ENCODE measurements around the gene SLC66A1. TPM values are rescaled to one million over a fixed set of nuclear protein-coding genes. Genes with fewer than 3 reads are reported as not detected.
"Not testable (repeated sequence)": the region's sequence is repeated elsewhere in the genome, so short reads cannot be mapped to it uniquely, and the experiment has no call there.

The SLC66A1 gene
- polyA plus RNA-seq (2013, experiment 1 of 2) = 16.4 TPM
- 14.8 TPM for polyA plus RNA-seq (2013, experiment 2 of 2)

- Histone ChIP-seq H3K4me1 (ENCODE audit: insufficient read depth, low read length) (0 out of 2 replicates have a peak, but pooled peaks cover 2% of the 10 kb centered on the region), H3K4me3 (ENCODE audit: low read length) (peak within 1 kb of the TSS; percentile 81), H3K9me3 (ENCODE audit: insufficient read depth, low read depth, low read length) (no peaks in the 10 kb centered on the region), H3K9ac (ENCODE audit: low read depth, low read length) (peak within 1 kb of the TSS; percentile 91), H3K36me3 (ENCODE audit: insufficient read depth, low read length) (peaks cover 18% of the 10 kb centered on the region), H3K27me3 (ENCODE audit: insufficient read depth, low read length) (no peaks in the 10 kb centered on the region), H3K27ac (ENCODE audit: low read depth, low read length) (peak within 1 kb of the TSS; percentile 56)
- under 1% methylated on average over 105 of the region's 105 CpGs for WGBS
These were observed at the start of gene SLC66A1, which contains the start of gene AKR7A2 for GRCh38 chr1:19311931-19312781. Gene SLC66A1 (plus strand): TSS chr1:19312326. CDS start chr1:19317678, 5,352 bp downstream. Gene AKR7A2 (minus strand): TSS chr1:19312144. CDS start chr1:19312124, 20 bp downstream.

- Histone ChIP-seq H3K27me3 (ENCODE audit: insufficient read depth, low read length) (no peaks in the 10 kb centered on the region), H3K4me3 (ENCODE audit: low read length) (no peak overlapping the region), H3K9me3 (ENCODE audit: insufficient read depth, low read depth, low read length) (no peaks in the 10 kb centered on the region), H3K36me3 (ENCODE audit: insufficient read depth, low read length) (peaks cover 32% of the 10 kb centered on the region), H3K4me1 (ENCODE audit: insufficient read depth, low read length) (no peaks in the 10 kb centered on the region), H3K9ac (ENCODE audit: low read depth, low read length) (no peak overlapping the region), H3K27ac (ENCODE audit: low read depth, low read length) (no peak overlapping the region)
- 88% methylated on average over 5 of the region's 5 CpGs for WGBS
These were observed 49.4 kb upstream of the SLC66A1 start for GRCh38 chr1:19262744-19263143.

GRCh38 chr1:19268445-19268844 is 43.7 kb upstream of the SLC66A1 start:
- H3K9ac ChIP-seq (ENCODE audit: low read depth, low read length) = no peak overlapping the region
- H3K4me1 ChIP-seq (ENCODE audit: insufficient read depth, low read length) = no peaks in the 10 kb centered on the region
- 85% methylated on average over 11 of the region's 11 CpGs for WGBS
- H3K27ac ChIP-seq (ENCODE audit: low read depth, low read length) = no peak overlapping the region
- no peaks in the 10 kb centered on the region for H3K36me3 ChIP-seq (ENCODE audit: insufficient read depth, low read length)
- H3K27me3 ChIP-seq (ENCODE audit: insufficient read depth, low read length) = peaks cover 9% of the 10 kb centered on the region
- no peak overlapping the region for H3K4me3 ChIP-seq (ENCODE audit: low read length)
- H3K9me3 ChIP-seq (ENCODE audit: insufficient read depth, low read depth, low read length) = no peaks in the 10 kb centered on the region

- 59% methylated on average over 8 of the region's 9 CpGs for WGBS
These were observed 42.4 kb upstream of the SLC66A1 start for GRCh38 chr1:19269427-19270342.

GRCh38 chr1:19270343-19270730 is 41.8 kb upstream of the SLC66A1 start:
- not testable (repeated sequence) for H3K9ac ChIP-seq (ENCODE audit: low read depth, low read length); H3K27ac ChIP-seq (ENCODE audit: low read depth, low read length); H3K9me3 ChIP-seq (ENCODE audit: insufficient read depth, low read depth, low read length); H3K36me3 ChIP-seq (ENCODE audit: insufficient read depth, low read length); H3K4me1 ChIP-seq (ENCODE audit: insufficient read depth, low read length); H3K4me3 ChIP-seq (ENCODE audit: low read length)
- 91% methylated on average over 6 of the region's 6 CpGs for WGBS
- peaks cover 27% of the 10 kb centered on the region for H3K27me3 ChIP-seq (ENCODE audit: insufficient read depth, low read length)

More at GRCh38 chr1:19269427-19270342, 42.4 kb upstream of the SLC66A1 start:
- H3K9ac ChIP-seq (ENCODE audit: low read depth, low read length); H3K9me3 ChIP-seq (ENCODE audit: insufficient read depth, low read depth, low read length); H3K4me3 ChIP-seq (ENCODE audit: low read length); H3K27ac ChIP-seq (ENCODE audit: low read depth, low read length); H3K4me1 ChIP-seq (ENCODE audit: insufficient read depth, low read length); H3K36me3 ChIP-seq (ENCODE audit: insufficient read depth, low read length): not testable (repeated sequence)
- H3K27me3 ChIP-seq (ENCODE audit: insufficient read depth, low read length) = peaks cover 21% of the 10 kb centered on the region

- H3K9ac ChIP-seq (ENCODE audit: low read depth, low read length) = no peak overlapping the region
These were observed 40.1 kb upstream of the SLC66A1 start for GRCh38 chr1:19272064-19272463.

GRCh38 chr1:19273106-19273843 is 38.9 kb upstream of the SLC66A1 start:
- H3K27ac ChIP-seq (ENCODE audit: low read depth, low read length) = no peak overlapping the region
- no peaks in the 10 kb centered on the region for H3K36me3 ChIP-seq (ENCODE audit: insufficient read depth, low read length)
- 84% methylated on average over 20 of the region's 22 CpGs for WGBS
- no peaks in the 10 kb centered on the region for H3K4me1 ChIP-seq (ENCODE audit: insufficient read depth, low read length)
- no peak overlapping the region for H3K9ac ChIP-seq (ENCODE audit: low read depth, low read length)
- peak overlapping the region; percentile 46; the same call in 1 of the 2 replicates for H3K4me3 ChIP-seq (ENCODE audit: low read length)
- H3K27me3 ChIP-seq (ENCODE audit: insufficient read depth, low read length) = peaks cover 31% of the 10 kb centered on the region
- H3K9me3 ChIP-seq (ENCODE audit: insufficient read depth, low read depth, low read length) = no peaks in the 10 kb centered on the region

More at GRCh38 chr1:19272064-19272463, 40.1 kb upstream of the SLC66A1 start:
- no peaks in the 10 kb centered on the region for H3K4me1 ChIP-seq (ENCODE audit: insufficient read depth, low read length)
- peaks cover 31% of the 10 kb centered on the region for H3K27me3 ChIP-seq (ENCODE audit: insufficient read depth, low read length)
- H3K9me3 ChIP-seq (ENCODE audit: insufficient read depth, low read depth, low read length) = no peaks in the 10 kb centered on the region
- H3K36me3 ChIP-seq (ENCODE audit: insufficient read depth, low read length) = no peaks in the 10 kb centered on the region
- no peak overlapping the region for H3K4me3 ChIP-seq (ENCODE audit: low read length)
- H3K27ac ChIP-seq (ENCODE audit: low read depth, low read length) = no peak overlapping the region

- H3K4me1 ChIP-seq (ENCODE audit: insufficient read depth, low read length); H3K9ac ChIP-seq (ENCODE audit: low read depth, low read length); H3K36me3 ChIP-seq (ENCODE audit: insufficient read depth, low read length); H3K9me3 ChIP-seq (ENCODE audit: insufficient read depth, low read depth, low read length); H3K27ac ChIP-seq (ENCODE audit: low read depth, low read length): not testable (repeated sequence)
- H3K27me3 ChIP-seq (ENCODE audit: insufficient read depth, low read length) = peaks cover 31% of the 10 kb centered on the region
- H3K4me3 ChIP-seq (ENCODE audit: low read length) = peak overlapping the region; percentile 46
- WGBS = 11% methylated on average over 49 of the region's 66 CpGs
These were observed 38.1 kb upstream of the SLC66A1 start for GRCh38 chr1:19273844-19274531.

GRCh38 chr1:19274636-19275035 is 37.5 kb upstream of the SLC66A1 start:
- Histone ChIP-seq H3K9me3 (ENCODE audit: insufficient read depth, low read depth, low read length) (no peaks in the 10 kb centered on the region), H3K4me1 (ENCODE audit: insufficient read depth, low read length) (no peaks in the 10 kb centered on the region), H3K9ac (ENCODE audit: low read depth, low read length) (no peak overlapping the region), H3K4me3 (ENCODE audit: low read length) (peak overlapping the region; percentile 46; the same call in 1 of the 2 replicates), H3K27ac (ENCODE audit: low read depth, low read length) (no peak overlapping the region), H3K36me3 (ENCODE audit: insufficient read depth, low read length) (no peaks in the 10 kb centered on the region), H3K27me3 (ENCODE audit: insufficient read depth, low read length) (peaks cover 31% of the 10 kb centered on the region)
- 80% methylated on average over 4 of the region's 5 CpGs for WGBS

GRCh38 chr1:19283891-19284290 is 28.2 kb upstream of the SLC66A1 start:
- Histone ChIP-seq H3K9ac (ENCODE audit: low read depth, low read length) (no peak overlapping the region), H3K4me3 (ENCODE audit: low read length) (no peak overlapping the region), H3K36me3 (ENCODE audit: insufficient read depth, low read length) (no peaks in the 10 kb centered on the region)

More at GRCh38 chr1:19283891-19284290, 28.2 kb upstream of the SLC66A1 start:
- H3K27me3 ChIP-seq (ENCODE audit: insufficient read depth, low read length) = peaks cover 15% of the 10 kb centered on the region
- no peaks in the 10 kb centered on the region for H3K9me3 ChIP-seq (ENCODE audit: insufficient read depth, low read depth, low read length)
- 95% methylated on average over 9 of the region's 9 CpGs for WGBS
- no peaks in the 10 kb centered on the region for H3K4me1 ChIP-seq (ENCODE audit: insufficient read depth, low read length)
- H3K27ac ChIP-seq (ENCODE audit: low read depth, low read length) = no peak overlapping the region

Measured in HUES64 (cell line).